Esophagus squamous epithelium (tissue), 5 donors: Measurements from ENCODE around the gene LYZL6. TPM values are rescaled to one million over a fixed set of nuclear protein-coding genes. Genes with fewer than 3 reads are reported as not detected.
A peak's percentile ranks its signal among the peaks of the same experiment; 100 is the strongest.

Experiments used
- DNase-seq: peaks from one replicate; lab custom pipeline; 2025; lab: John Stamatoyannopoulos, UW
- H3K27ac ChIP-seq, 4 donors: fragments of 200-600 bp; sonication (generic); one replicate each; pipeline ENCODE4 v1.5.1; 2016 to 2019; ENCODE audit warnings: mild to moderate bottlenecking in 1 of 4
- H3K27me3 ChIP-seq, 4 donors: fragments of 200-600 bp; sonication (generic); 1 replicate in 3 of 4; 2 replicates in 1 of 4; pipeline versions ENCODE4 v1.5.1 to v1.6.0; 2017 to 2021; ENCODE audit warnings: antibody characterized with exemption in 1 of 4
- H3K36me3 ChIP-seq, 3 donors: fragments of 200-600 bp; sonication (generic); one replicate each; pipeline ENCODE4 v1.5.1; 2016 to 2019
- H3K4me1 ChIP-seq, 3 donors: fragments of 200-600 bp; sonication (generic); one replicate each; pipeline ENCODE4 v1.5.1; 2017 to 2019
- H3K4me3 ChIP-seq, 4 donors: fragments of 200-600 bp; sonication (generic); 1 replicate in 3 of 4; 2 replicates in 1 of 4; pipeline ENCODE4 v1.5.1; 2016 to 2019; ENCODE audit warnings: mild to moderate bottlenecking in 2 of 4, moderate library complexity in 1 of 4
- H3K9me3 ChIP-seq, 3 donors: fragments of 200-600 bp; sonication (generic); one replicate each; pipeline ENCODE4 v1.5.1; 2016 to 2019
- POLR2A ChIP-seq, 4 donors: fragments of 450-650 bp; IDR thresholded peaks; one replicate each; pipeline ENCODE4 v1.6.1; 2017; ENCODE audit warnings: antibody characterized with exemption in 4 of 4, mild to moderate bottlenecking in 4 of 4, moderate library complexity in 3 of 4
- WGBS, 2 donors: methylation state at CpG; one replicate each; pipeline ENCODE4 v1.1.5; 2018; 5-methylcytosine and 5-hydroxymethylcytosine counted together
- intact Hi-C: fragments of 100-400 bp; cut with DNase I; formaldehyde crosslinking; loops from one replicate; pipeline ENCODE4 v1.15.0; 2022
- total RNA-seq, 4 donors: library from RNA; depleted of rRNA; stranded (reverse); fragments of >200 nt; gene quantifications; one replicate each; pipeline ENCODE4 v1.1.0, GENCODE V29; 2016
- TF ChIP-seq, protein P1 (sequence below), 6 experiments: fragments of 450-650 bp in 4 of 6; fragments of 200-600 bp in 2 of 6; sonication (generic) in 2 of 6; IDR thresholded peaks; one replicate each; pipeline ENCODE4 v1.5.1; 2016 to 2019; ENCODE audit warnings: antibody characterized with exemption in 6 of 6, mild to moderate bottlenecking in 4 of 6, moderate library complexity in 4 of 6
- donor health status: DM: yes; HTN: yes; CAD: no.

Gene LYZL6
- total RNA-seq, 4 donors from 2014 or later, result not detected

DNA sequence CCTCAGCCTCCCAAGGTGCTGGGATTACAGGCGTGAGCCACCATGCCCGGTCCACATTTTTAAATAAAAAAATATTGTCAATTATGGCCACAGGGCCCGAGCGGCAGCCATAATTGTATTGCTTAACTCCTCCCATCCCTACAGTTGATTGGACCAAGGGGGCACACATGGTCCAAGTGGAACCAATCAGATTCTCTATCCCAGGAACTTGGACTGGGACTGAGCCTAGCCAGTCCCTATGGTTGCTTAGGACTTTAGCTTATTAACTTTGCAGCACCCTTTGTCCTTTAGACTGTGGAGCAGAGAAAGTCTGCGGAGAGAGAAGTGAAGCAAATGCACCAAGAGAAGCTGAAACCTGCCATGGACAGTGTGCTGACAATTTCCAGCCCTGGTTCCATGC is 7.5 kb downstream of the LYZL6 start:
- Histone ChIP-seq H3K4me1 (peaks cover 0 to 8% (median 0%) of the 10 kb centered on the region in 3 donors), H3K27me3 (no peaks in the 10 kb centered on the region), H3K4me3 (no peak overlapping the region), H3K27ac (no peak overlapping the region), H3K36me3 (no peaks in the 10 kb centered on the region), H3K9me3 (no peaks in the 10 kb centered on the region)
- TF ChIP-seq, protein P1, sequence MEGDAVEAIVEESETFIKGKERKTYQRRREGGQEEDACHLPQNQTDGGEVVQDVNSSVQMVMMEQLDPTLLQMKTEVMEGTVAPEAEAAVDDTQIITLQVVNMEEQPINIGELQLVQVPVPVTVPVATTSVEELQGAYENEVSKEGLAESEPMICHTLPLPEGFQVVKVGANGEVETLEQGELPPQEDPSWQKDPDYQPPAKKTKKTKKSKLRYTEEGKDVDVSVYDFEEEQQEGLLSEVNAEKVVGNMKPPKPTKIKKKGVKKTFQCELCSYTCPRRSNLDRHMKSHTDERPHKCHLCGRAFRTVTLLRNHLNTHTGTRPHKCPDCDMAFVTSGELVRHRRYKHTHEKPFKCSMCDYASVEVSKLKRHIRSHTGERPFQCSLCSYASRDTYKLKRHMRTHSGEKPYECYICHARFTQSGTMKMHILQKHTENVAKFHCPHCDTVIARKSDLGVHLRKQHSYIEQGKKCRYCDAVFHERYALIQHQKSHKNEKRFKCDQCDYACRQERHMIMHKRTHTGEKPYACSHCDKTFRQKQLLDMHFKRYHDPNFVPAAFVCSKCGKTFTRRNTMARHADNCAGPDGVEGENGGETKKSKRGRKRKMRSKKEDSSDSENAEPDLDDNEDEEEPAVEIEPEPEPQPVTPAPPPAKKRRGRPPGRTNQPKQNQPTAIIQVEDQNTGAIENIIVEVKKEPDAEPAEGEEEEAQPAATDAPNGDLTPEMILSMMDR (IDR thresholded peaks at IDR 0.05), result no peak
- TF ChIP-seq POLR2A (IDR thresholded peaks at IDR 0.05), result no peak
- DNase-seq, result no peak
- intact Hi-C loops, result no loop called here
- 86 to 96% methylated on average over 4 to 5 of the region's 5 CpGs for WGBS, 2 donors

- H3K9me3 ChIP-seq, result no peaks in the 10 kb centered on the region
- intact Hi-C loops, result no loop called here
- peaks cover 0 to 7% (median 0%) of the 10 kb centered on the region in 4 donors for H3K27me3 ChIP-seq
- H3K4me3 ChIP-seq, result no peak overlapping the region
- TF ChIP-seq, protein P1 (IDR thresholded peaks at IDR 0.05), result no peak
- TF ChIP-seq POLR2A (IDR thresholded peaks at IDR 0.05), result no peak
- H3K27ac ChIP-seq, result no peak overlapping the region
- 78 to 86% methylated on average over 10 of the region's 10 CpGs for WGBS, 2 donors
- DNase-seq, result no peak
- peaks cover 8 to 21% (median 11%) of the 10 kb centered on the region in 3 donors for H3K4me1 ChIP-seq
- H3K36me3 ChIP-seq, result no peaks in the 10 kb centered on the region
Observed at GRCh38 chr17:35934760-35935159, 8.8 kb downstream of the LYZL6 start.

DNA sequence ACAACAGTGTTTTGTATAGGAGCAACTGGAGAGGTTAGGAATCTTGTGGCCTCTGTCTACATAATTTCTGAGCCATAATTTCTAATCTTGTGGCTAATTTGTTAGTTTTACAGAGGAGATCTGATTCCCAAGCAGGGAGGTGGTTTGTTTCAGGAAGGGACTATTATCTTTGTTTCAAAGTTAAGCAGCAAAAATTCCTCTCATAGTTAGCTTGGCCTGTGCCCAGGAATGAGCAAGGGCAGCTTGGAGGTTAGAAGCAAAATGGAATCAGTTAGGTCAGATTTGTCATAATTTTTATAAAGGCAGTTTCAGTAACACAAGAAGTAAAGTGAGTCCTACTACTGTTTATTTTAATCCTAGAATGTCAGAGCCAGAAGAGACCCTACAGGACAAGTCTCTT is 10.9 kb downstream of the LYZL6 start:
- H3K27me3 ChIP-seq, result peaks cover 0 to 21% (median 0%) of the 10 kb centered on the region in 4 donors
- DNase-seq, result no peak
- no peaks in the 10 kb centered on the region for H3K9me3 ChIP-seq
- TF ChIP-seq, protein P1 (IDR thresholded peaks at IDR 0.05), result no peak
- TF ChIP-seq POLR2A (IDR thresholded peaks at IDR 0.05), result no peak
- no peak overlapping the region for H3K27ac ChIP-seq
- H3K4me3 ChIP-seq, result no peak overlapping the region
- peaks cover 8 to 21% (median 11%) of the 10 kb centered on the region in 3 donors for H3K4me1 ChIP-seq
- intact Hi-C loops, result no loop called here
- H3K36me3 ChIP-seq, result no peaks in the 10 kb centered on the region

GRCh38 chr17:35931794-35932425 is 11.6 kb downstream of the LYZL6 start:
- peaks cover 8 to 21% (median 11%) of the 10 kb centered on the region in 3 donors for H3K4me1 ChIP-seq
- WGBS, 2 donors, result 67 to 71% methylated on average over 5 to 6 of the region's 6 CpGs
- H3K27me3 ChIP-seq, result peaks cover 0 to 21% (median 0%) of the 10 kb centered on the region in 4 donors
- TF ChIP-seq POLR2A (IDR thresholded peaks at IDR 0.05), result no peak
- TF ChIP-seq, protein P1 (IDR thresholded peaks at IDR 0.05), result no peak
- no peak overlapping the region for H3K4me3 ChIP-seq
- no peaks in the 10 kb centered on the region for H3K9me3 ChIP-seq
- intact Hi-C loops, result no loop called here
- DNase-seq, result no peak
- H3K36me3 ChIP-seq, result no peaks in the 10 kb centered on the region
- H3K27ac ChIP-seq, result no peak overlapping the region

DNA sequence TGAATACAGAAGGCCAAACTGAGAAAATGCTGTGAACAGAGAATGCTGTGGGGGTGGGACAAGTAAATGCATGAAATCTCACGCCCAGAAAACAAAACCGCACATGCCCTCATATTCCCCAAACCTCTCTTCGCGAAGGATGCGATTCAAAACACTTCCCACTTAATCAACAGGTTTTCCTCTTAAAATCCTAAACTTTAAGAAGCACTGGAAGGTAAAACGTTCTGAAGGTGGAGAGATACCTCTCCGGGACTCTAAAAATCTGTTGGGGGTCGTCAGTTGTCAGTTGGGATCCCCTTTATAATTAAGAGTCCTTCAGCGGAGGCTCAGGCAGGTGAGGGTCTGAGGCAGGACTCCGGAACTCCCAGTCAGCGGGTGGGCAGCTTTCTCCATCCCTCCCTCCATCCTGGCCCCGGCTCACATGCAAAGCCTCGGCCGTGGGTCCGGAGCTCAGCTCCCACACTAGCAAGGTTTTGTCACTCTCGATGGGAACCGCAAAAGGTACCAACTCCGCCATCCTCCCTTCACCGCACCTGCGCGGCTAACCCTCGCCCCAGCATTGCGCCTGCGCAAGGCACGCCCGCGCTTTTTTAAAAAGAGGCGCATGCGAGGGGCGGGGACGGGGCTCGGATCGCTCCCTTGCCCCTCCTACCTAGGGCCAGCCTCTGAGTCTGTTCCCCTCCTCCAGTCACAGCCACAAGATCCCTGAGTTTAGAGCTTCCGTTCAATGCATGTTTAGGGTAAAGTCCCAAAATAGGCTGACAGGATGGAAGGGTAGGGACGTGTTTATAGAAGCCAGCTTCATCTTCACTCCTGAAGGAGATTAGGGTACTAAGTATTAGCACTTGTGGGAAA is 13.1 kb downstream of the LYZL6 start, which contains the start of gene RDM1:
Gene RDM1 (minus strand): TSS at position 563 of the 855 bp plus-strand sequence. CDS start 46 bp downstream, at position 517.
- H3K36me3 ChIP-seq, result no peaks in the 10 kb centered on the region
- H3K27ac ChIP-seq, result no peak within 1 kb of the TSS
- 2 to 4% methylated on average over 20 to 21 of the region's 35 CpGs for WGBS, 2 donors
- no peaks in the 10 kb centered on the region for H3K9me3 ChIP-seq
- peaks cover 0 to 21% (median 0%) of the 10 kb centered on the region in 4 donors for H3K27me3 ChIP-seq
- intact Hi-C loops, result no loop called here
- peak within 1 kb of the TSS; percentile 20 to 64 (median 42) for H3K4me3 ChIP-seq
- no peak for DNase-seq
- H3K4me1 ChIP-seq, result peaks cover 8 to 21% (median 11%) of the 10 kb centered on the region in 3 donors
- no peak for TF ChIP-seq POLR2A (IDR thresholded peaks at IDR 0.05)
